Measurements from ENCODE around the gene DCDC2B. TPM values are rescaled to one million over a fixed set of nuclear protein-coding genes. Genes with fewer than 3 reads are reported as not detected.
A peak's percentile ranks its signal among the peaks of the same experiment; 100 is the strongest.

Gene DCDC2B
- total and polyA plus RNA-seq, 9 of the 15 experiments (the other 6 are each of a cell fraction or from before 2014, with no cell fraction given): not detected

DNA sequence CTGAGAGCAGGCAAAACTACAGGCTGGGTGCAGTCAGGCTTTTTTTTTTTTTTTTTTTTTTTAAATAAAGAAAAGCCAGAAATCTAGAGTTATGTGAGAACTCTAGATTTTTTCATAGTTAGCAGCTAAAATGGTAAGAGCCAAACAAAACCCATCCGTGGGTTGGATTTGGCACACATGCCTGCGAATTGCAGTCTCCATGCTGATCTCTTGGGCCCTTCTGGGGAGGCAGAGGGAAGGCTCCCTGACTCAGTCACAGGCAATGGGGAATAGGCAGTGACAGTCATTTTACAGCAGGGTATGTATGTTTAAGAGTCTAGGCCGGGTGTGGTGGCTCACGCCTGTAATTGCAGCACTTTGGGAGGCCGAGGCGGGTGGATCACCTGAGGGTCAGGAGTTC lies 26.8 kb upstream of the DCDC2B start:
- Histone ChIP-seq H3K4me3 (peak overlapping the region; percentile 77; the same call in 1 of the 2 replicates), H3K4me2 (ENCODE audit: insufficient read depth, low read length) (peak overlapping the region; percentile 92), H3K9me1 (ENCODE audit: control insufficient read depth, insufficient read depth, low read length) (peaks cover 4% of the 10 kb centered on the region), H4K20me1 (replicated peaks; ENCODE audit: control insufficient read depth, insufficient read depth, low read length) (no peaks in the 10 kb centered on the region; the same call in 1 of the 2 replicates), H3K4me1 (replicated peaks in 1 of 2; ENCODE audit: control insufficient read depth in 2 of 2, insufficient read depth in 2 of 2, low read length in 2 of 2) (peaks cover 28 to 30% of the 10 kb centered on the region in 2 experiments), H3K9me3 (replicated peaks; ENCODE audit: control insufficient read depth, insufficient read depth, low read depth, low read length) (no peaks in the 10 kb centered on the region), H3K79me2 (ENCODE audit: control insufficient read depth, insufficient read depth, low read length) (peaks cover 69% of the 10 kb centered on the region), H3K27me3 (ENCODE audit: control insufficient read depth in 2 of 2, insufficient read depth in 2 of 2, low read length in 2 of 2) (no peaks in the 10 kb centered on the region), H2AFZ (ENCODE audit: low read depth, low read length) (no peak overlapping the region), H3K9ac (ENCODE audit: insufficient read depth in 1 of 2, low read depth in 2 of 2, low read length in 2 of 2) (peak overlapping the region; percentile 83 to 97; a peak in 1 of 4 replicates), H3K27ac (ENCODE audit: extremely low read depth, low read depth, low read length) (peak overlapping the region; percentile 89; the same call in 1 of the 3 replicates), H3K36me3 (ENCODE audit: control insufficient read depth, insufficient read depth, low read length) (peaks cover 59% of the 10 kb centered on the region)
- in situ Hi-C loops (cut with MboI) (no loop called here), intact Hi-C loops (cut with micrococcal nuclease) (loop anchor here (5.0 to 10.0 kb wide), 2 partner anchors 55 to 167 kb away; partner anchors contain the start of gene KHDRBS1)
- WGBS (ENCODE audit: insufficient coverage, low coverage, missing lambda C conversion rate): 89% methylated on average over 6 of the region's 6 CpGs
- DNase-seq (ENCODE audit: extremely low read depth in 1 of 4, low spot score in 3 of 4) (no peak), ATAC-seq (no peak), FAIRE-seq (no peak)
- ChIA-PET CTCF (ENCODE audit: low intra/inter-chr PET ratio) (no interaction called here), POLR2A (interaction anchor here (0.6 to 11.6 kb wide), 10 partner anchors 8 to 92 kb away, joined by 3 to 201 read pairs (median 3); partner anchors contain the start of gene CCDC28B)
- no TSS peak for BruUV-seq (replicated peaks)
- TF ChIP-seq KDM4B (IDR thresholded peaks at IDR 0.05; ENCODE audit: borderline replicate concordance in 2 of 2, low read depth in 1 of 2) (no peak), ZFX (CRISPR knock-in tag; IDR thresholded peaks at IDR 0.05) (0 out of 2 replicates have a peak, but pooled peaks have one; percentile 28), SETDB1 (IDR thresholded peaks at IDR 0.05; ENCODE audit: low read length) (no peak), ZNF384 (IDR thresholded peaks at IDR 0.05; ENCODE audit: low read depth, low read length) (peak; percentile 4; the same call in 1 of the 2 replicates)

DNA sequence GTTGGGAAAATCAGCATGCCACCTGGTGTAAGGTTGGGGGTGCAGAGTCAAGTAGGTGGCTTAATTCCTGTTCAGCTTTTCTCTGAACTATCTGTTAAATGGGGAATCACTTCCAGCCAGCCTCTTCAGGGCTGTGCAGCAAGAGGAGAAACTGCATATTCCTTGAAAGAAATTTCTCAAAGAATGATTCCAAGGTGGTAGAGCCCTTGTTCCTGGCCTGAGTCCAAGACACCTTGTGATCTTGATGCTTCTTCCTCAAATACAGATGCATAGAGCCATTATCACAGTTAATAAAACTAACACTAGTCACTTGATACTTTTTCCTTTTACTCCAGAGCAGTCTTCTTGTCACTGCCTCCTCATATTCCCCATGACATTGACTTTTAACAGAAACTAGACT lies 24.2 kb upstream of the DCDC2B start:
- intact Hi-C loops (cut with micrococcal nuclease) (loop anchor here (5.0 to 10.0 kb wide), 2 partner anchors 57 to 170 kb away; partner anchors contain the start of gene KHDRBS1), in situ Hi-C loops (cut with MboI) (no loop called here)
- BruUV-seq (replicated peaks): no TSS peak
- peak; percentile 55; the same call in 1 of the 2 replicates for TF ChIP-seq NFIC (IDR thresholded peaks at IDR 0.05)
- TF ChIP-seq SIN3B (IDR thresholded peaks at IDR 0.05; ENCODE audit: low read depth): no peak
- Histone ChIP-seq H3K9ac (ENCODE audit: insufficient read depth in 1 of 2, low read depth in 2 of 2, low read length in 2 of 2) (peak overlapping the region in 1 of 2 experiments; percentile 31; a peak in 1 of 4 replicates), H3K27ac (ENCODE audit: extremely low read depth, low read depth, low read length) (no peak overlapping the region; the same call in 2 of the 3 replicates), H3K36me3 (ENCODE audit: control insufficient read depth, insufficient read depth, low read length) (peaks cover 85% of the 10 kb centered on the region), H3K9me1 (ENCODE audit: control insufficient read depth, insufficient read depth, low read length) (peaks cover 4% of the 10 kb centered on the region), H3K79me2 (ENCODE audit: control insufficient read depth, insufficient read depth, low read length) (peaks cover 68% of the 10 kb centered on the region), H3K27me3 (ENCODE audit: control insufficient read depth in 2 of 2, insufficient read depth in 2 of 2, low read length in 2 of 2) (no peaks in the 10 kb centered on the region), H3K9me3 (replicated peaks; ENCODE audit: control insufficient read depth, insufficient read depth, low read depth, low read length) (no peaks in the 10 kb centered on the region), H3K4me1 (replicated peaks in 1 of 2; ENCODE audit: control insufficient read depth in 2 of 2, insufficient read depth in 2 of 2, low read length in 2 of 2) (peaks cover 16 to 23% of the 10 kb centered on the region in 2 experiments), H4K20me1 (replicated peaks; ENCODE audit: control insufficient read depth, insufficient read depth, low read length) (no peaks in the 10 kb centered on the region; the same call in 1 of the 2 replicates), H2AFZ (ENCODE audit: low read depth, low read length) (no peak overlapping the region), H3K4me2 (ENCODE audit: insufficient read depth, low read length) (no peak overlapping the region), H3K4me3 (no peak overlapping the region)
- ChIA-PET CTCF (ENCODE audit: low intra/inter-chr PET ratio) (no interaction called here), POLR2A (interaction anchor here (0.6 to 11.6 kb wide), 6 partner anchors 12 to 111 kb away, joined by 3 to 201 read pairs (median 3); partner anchors contain the start of genes CCDC28B, IQCC, KPNA6 and TMEM39B)
- DNase-seq (ENCODE audit: extremely low read depth in 1 of 4, low spot score in 3 of 4) (no peak), ATAC-seq (no peak), FAIRE-seq (no peak)

All from K562 (cell line).